D341Med (cell line): Measurements from ENCODE around the gene SULF2.
A peak's percentile ranks its signal among the peaks of the same experiment; 100 is the strongest.
"Not testable (repeated sequence)": the region's sequence is repeated elsewhere in the genome, so short reads cannot be mapped to it uniquely, and the experiment has no call there.

Source experiments
- DNase-seq: peaks from one replicate; pipeline ENCODE4 v3.0.0; 2012; ENCODE audit warnings: low spot score

The SULF2 gene

DNA sequence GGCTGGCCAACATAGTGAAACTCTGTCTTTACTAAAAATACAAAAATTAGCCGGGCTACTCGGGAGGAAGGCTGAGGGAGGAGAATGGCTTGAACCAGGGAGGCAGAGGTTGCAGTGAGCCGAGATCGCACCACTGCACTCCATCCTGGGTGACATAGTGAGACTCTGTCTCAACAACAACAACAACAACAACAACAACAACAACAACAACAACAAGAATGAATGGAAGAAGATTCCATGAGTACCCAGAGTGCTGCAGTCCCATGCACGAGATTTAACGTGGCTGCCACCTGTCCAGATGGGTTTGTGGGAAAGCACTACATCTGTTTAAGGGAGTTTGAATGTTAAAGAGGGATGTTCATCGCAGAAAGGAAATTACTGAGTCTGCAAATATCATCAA, 19.7 kb upstream of the SULF2 start:
- DNase-seq = not testable (repeated sequence)

DNA sequence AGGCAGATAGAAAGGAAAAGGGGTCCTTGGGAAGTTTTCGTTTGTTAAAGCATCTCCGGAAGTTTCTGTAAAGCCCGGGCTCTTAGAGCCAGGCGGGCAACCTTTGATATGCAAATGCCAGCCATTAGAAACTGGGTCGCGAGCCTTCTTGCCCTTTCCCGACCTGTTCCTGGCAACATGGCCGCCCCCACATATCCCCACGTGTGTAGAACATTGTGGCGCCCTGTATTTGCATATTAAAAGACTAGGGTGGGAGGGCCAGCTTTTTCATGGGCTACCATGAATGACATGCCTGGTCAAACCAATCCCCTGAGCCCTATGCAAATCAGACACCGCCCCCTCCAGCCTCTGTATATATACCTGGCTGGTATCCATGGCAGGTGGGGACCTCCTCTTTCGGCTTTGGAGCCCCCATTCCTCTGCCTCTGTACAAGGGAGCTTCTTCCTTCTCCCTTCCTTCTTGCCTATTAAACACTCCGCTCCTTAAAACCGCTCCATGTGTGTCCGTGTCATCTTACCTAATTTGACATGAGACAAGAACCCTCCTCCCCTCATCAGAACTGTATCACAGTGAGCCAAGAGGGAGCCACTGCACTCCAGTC, 19.0 kb upstream of the SULF2 start:
- not testable (repeated sequence) for DNase-seq

DNA sequence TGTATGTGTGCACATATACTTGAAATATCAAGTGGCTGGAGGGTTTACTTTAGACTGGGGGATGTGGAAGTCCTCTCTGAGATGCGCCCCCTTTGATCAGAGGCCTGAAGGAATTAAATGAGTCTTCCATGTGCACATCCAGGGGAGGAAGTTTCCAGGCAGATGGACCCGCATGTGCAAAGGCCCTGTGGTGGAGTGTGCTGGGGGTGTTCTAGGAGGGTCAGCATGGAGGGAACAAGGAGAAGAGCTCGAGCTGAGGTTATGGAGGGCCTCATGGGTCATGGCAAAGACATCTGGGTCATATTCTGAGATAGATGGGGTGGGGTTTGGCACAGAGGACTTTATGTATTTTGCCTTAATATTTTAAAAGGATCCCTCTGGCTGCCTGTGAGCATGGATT, 17.7 kb upstream of the SULF2 start:
- DNase-seq = no peak

DNA sequence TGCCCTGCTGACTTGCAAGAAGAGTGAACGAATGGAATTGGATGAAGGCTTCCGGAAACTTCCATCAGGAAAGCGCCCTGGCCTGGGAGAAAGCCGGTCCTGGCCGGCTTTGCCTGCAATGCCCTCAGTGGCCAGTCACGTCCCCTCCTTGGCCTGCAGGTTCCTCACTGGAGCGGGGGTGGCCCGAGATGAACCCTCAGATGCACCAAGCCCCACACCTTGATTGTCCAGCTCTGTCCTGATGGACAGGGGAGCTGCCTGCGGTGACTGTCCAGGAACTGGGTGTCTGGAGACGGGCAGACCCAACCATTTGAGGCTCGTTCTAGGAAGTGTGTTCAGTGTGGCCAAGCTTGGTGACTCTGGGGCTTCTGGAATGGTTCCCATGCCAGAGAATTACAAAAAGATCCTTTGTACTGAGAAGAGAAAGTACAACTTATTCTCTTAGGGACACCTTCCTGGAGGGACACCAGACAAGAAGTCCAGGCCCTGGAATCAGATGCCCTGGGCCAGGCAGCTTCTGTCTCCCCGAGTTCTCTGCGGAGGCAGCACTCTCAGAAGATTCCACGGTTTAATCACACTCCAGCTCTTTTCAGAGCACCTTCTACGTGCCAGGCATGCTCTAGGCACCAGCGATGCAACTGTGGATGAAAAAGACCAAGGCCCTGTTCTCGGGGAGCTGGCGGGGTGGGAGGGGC, 17.1 kb upstream of the SULF2 start:
- DNase-seq = no peak

DNA sequence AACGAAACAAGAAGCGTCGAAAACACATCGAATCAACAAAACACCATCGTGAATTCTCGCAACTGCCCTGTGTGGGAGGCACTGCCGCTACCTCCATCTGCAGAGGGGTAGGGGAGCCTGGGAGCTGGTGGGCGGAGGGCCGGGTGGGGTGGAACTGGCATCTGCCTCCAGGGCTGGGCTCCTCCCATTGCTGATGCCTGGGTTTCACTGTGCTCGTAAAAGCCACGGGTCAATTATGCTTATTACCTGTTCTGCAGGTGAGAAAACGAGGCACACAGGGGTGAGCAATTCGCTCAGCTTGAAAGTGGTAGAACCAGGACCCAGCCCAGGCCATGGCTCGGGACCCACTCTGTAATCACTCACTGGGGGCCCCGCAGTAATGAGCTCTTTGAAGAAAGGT, 16.5 kb upstream of the SULF2 start:
- no peak for DNase-seq

DNA sequence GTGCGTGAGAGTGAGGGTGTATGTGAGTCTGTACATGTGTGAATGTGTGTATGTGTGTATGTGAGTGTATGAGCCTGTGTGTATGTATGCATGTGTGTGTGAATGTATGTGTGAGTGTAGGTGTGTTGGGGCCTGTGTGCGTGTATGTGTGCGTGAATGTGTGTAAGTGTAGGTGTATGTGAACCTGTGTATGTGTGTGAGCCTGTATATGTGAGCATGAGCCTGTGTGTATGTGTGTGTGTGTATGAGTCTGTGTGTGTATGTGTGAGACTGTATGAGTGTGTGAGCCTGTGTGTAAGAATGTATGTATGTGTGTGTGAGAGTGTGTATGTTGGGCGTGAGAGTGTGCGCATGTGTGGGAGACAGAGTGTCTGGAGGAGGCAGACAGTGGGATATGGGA, 15.8 kb upstream of the SULF2 start:
- no peak for DNase-seq

DNA sequence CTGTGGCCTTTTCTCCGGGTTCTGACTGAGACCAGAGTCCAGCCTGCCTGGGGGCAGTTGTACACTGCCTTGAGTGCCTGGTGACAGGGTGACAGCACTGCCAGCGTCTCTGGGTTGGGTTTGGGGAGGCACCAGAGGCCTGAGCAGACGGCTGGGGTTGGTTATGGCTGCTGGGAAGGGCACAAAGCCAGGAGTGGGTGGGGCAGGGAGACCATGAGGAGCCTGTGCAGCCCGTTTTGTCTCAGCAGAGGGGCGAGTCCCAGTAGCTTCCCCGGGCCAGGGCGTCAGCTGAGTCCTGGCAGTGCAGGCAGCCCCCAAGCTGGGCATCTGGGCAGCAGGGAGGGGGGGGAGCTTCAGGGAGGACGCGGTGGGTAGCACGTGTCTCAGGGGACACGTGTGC, 15.3 kb upstream of the SULF2 start:
- DNase-seq = no peak

DNA sequence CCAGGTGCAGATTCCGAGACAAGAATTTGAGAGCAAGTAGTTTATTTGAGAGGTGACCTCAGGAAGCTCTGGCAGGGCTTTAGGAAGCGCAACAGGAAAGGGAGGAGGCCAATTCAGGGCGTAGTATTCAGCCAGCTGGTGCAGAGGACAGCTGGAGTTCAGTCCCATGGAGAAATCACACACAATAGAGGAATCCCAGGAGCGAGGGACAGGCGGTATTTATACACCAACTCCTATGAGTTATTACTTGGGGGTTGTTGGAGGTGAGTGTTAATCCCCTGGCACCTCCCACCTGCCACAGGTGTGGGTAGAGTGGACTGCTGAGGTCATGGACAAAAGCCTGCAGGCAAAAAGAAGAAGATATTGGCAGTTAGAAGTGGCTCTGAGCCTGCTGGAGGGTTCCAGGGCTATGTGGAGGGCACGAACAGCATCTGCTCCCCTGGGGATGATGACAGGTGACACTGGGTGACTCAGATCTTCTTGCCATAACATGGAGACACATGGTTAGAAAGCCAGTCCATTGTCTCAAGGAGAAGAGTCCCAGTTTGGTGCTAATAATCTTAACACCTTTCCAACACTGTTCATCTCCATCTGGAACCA, 13.9 kb upstream of the SULF2 start:
- DNase-seq = no peak

DNA sequence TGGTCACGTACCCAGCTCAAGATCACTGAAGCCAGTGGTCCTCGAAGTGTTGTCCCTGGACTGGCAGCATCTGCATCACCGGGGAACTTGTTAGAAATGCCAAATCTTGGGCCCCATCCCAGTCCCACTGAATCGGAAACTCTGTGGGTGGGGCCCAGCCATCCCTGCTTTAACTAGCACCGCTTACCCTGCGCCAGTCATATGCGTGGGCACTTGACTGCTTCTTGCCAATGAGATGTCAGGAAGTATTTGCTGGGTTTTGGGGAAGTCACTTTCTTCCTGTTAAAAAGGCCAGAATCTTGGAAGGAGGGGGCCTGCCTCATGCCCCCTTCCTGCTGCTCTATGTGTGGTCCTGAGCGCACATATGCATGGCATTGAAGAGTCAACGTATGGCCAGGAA, 11.7 kb upstream of the SULF2 start:
- no peak for DNase-seq

DNA sequence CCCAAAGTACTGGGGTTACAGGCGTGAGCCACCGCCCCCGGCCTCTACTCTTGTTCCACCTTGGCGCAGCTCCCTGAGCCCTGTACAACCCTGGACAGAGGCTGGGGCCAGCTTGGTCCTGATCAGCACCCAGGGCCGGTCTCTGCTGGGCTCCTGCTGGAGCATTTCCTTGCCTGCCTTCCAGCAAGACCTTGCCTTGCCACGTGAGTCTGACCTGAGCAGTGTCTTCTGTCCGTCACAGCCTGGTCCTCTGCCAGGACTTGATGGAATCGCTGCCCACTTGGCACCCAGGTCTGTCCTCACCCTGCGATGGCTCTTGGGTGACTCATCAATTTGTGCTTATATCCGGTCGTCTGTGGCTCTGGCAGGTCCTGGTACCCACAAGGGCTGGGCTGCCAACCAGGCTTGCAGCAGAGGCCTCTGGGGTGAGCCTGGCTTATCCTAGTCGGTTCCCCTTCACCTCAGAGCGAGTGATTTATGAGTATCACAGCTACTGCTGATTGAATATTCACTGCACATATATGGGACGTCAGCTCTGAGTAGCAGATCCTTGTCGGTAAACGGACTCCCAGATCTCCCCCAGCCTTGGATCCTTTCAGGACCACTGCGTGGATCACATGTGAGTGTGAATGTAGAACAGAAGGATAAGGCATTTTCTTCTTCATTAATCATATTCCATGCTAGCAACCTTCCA, 10.1 kb upstream of the SULF2 start:
- DNase-seq = no peak

DNA sequence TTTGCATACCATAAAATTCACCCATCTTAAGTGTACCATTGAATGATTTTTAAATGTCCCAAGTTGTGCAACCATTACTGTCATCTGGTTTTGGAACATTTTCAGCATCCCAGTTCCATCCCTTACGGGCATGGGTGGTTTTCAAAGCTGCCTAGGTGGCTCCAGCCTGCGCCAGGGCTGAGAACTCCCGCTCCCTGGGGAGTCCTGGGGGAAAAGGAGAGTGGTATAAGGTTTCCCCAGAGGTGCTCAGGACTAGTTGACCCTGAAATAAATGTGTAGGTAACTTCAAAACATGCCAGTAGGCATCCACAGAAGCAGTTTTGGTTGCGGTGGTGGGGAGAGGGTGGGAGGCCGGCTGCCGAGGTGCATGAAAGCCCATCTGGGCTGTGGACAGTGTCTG, 9.0 kb upstream of the SULF2 start:
- DNase-seq = not testable (repeated sequence)

DNA sequence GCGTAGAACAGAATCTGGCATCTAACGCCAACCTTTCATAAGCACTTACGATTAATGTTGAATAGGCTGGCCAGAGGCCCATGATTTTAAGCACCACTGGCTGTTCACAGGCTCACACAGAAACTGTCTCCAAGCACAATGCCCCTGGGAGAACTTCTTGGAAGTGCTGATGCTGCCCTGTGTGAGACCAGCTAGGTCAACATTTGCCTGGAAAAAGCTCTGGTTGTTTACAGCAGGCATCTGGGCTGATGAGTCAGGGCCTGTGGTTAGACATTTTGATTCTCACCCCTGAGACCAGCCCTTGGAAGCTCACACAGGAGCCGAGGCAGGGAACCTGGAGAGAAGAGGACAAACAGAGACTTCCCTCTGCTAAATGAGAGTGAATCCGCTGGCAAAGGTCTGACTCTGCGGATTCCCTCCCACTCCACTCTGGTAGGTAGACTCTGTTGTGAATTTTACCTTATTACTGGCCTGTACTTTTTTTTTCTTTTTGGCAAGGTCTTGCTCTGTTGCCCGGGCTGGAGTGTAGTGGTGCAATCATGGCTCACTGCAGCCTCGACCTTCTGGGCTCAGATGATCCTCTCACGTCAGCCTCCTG, 6.8 kb upstream of the SULF2 start:
- no peak for DNase-seq

DNA sequence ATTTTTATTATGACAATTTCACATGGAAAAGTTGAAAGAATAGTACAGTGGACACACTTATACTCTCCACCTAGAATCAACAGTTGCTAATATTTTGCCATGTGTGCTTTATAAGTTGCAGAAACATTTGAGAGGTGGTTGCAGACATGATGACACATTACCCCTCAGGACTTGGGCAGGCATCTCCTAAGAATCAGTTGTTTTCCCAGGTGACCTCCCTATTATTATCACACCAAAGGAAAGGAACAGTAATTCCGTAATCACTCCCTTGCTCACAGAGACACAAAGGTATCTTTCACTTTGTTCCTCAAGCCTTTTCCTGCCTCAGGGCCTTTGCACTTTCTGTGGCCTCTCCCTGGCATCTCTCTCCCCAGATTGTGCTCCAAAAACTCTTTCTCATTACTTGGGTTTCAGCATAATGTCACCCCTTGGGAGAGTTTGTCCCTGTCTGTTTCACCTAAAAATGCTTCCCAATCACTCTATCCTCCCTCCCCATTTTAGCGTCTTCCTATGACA, 5.9 kb upstream of the SULF2 start:
- DNase-seq = no peak

DNA sequence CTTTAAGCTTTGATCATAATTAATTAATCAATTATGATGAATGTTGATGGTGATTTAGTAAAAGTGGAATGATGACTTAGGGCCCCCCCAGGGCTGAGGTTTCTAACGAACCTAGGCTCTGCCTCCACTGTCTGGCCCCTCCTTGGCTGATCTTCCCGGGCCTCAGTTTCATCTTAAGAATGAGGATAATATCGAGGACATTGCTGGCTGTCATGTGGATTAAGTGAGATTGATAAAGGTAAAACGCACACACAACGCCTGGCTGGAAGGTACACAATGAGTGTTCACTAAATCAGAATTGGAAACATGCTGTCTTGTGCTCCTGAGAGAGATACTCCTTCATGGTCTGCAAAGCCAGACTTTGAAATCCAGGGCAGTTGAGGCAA, 5.3 kb upstream of the SULF2 start:
- DNase-seq = no peak

DNA sequence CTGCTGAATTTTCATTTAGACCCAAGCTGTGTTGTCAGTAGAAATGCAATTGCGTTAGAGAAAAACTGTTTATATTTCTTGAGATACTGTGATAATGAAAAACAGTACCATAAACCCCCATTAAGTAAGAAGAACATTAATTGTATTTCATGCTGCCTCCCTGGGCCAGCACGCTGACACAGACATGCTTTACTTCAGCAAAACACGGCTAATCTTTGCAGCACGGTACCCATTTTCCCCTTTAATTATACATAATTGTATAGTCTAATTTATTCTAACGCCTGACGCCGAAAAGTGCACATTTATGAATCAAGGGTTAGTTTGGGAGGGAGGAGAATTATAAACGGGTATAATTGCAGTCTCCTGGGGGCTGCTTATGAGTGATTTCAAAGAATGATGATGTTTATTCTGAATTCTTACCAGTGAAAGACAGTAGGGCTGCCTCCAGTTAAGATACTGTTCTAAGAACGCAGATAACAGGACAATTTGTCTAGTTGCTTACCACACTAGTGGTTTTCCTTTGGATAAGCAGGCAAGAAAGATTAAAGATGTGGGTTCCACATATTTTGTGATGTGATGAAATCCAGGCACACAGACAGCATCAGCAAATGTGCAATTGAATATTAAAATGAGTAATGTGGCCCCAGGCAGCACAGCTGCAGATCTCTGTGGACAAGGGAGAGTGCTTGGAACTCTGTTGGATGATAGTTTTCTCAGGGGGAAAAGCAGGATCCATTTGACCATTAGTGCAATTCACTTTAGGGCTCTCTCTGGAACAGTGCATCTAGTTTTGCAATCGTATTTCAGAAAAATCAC, 4.7 kb upstream of the SULF2 start:
- no peak for DNase-seq

DNA sequence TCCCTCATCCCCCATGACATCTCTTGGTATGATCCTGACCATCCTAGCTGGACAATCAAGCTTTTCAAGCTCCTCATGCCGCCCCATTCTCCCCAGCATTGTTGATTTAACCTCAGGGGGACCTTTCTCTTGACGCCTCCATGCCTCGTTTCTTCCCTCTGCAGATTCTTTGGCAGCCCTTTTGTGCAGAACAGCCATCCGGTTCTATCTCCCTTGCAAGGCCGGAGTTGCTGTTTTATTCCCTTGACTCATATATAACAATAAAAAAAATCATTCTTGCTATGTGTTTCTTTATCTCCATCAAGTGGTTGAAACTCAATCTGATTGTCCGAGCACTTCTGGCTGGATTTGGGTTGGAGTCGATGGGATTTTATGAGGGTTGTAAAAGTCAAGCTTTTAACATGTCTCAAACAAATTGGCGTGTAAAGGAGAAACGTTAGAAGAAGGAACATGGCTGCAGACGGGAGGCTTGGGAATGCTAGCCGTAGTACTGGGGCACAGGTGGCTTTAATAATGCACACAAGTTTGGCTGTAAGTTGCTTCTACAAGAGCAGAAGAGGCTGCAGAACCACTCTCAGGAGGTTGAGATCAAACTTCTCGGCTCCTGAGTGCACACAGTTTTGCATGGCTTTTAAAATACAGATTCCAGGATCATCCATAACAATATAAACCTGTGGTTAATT, 3.9 kb upstream of the SULF2 start:
- DNase-seq = no peak

DNA sequence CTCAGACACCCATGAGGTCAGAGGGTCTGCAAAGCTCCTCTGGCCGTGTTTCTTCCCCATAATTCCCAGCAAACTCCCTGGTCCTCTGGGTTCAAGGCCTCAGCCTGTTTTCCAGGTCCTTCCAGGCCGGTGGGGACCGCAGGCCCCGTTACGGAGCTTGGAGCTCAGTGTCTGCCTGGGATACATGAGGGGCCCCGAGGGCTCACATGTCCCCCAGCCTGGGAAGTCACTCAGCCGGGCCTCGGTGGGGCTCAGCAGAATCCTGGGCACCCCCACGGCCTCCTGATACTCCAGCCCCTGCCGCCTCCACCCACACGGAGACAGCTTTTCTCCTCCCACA, 3.4 kb upstream of the SULF2 start:
- DNase-seq = no peak

DNA sequence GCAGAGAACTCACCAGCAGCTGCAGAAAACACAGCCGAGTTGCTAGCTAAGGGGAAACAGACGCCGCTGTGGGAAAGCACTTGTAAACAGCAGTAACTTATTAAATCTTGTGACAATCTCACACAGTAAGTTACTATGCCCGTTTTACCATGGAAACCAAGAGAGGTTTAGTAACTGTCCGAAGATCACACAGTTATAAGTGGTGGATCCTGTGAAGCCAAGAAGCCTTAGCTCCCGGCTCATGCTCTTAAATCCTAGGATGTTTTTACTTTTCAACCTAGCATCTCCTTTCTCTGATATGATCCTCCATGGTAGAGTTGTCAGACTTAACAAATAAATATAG, 1.5 kb upstream of the SULF2 start:
- DNase-seq = no peak

DNA sequence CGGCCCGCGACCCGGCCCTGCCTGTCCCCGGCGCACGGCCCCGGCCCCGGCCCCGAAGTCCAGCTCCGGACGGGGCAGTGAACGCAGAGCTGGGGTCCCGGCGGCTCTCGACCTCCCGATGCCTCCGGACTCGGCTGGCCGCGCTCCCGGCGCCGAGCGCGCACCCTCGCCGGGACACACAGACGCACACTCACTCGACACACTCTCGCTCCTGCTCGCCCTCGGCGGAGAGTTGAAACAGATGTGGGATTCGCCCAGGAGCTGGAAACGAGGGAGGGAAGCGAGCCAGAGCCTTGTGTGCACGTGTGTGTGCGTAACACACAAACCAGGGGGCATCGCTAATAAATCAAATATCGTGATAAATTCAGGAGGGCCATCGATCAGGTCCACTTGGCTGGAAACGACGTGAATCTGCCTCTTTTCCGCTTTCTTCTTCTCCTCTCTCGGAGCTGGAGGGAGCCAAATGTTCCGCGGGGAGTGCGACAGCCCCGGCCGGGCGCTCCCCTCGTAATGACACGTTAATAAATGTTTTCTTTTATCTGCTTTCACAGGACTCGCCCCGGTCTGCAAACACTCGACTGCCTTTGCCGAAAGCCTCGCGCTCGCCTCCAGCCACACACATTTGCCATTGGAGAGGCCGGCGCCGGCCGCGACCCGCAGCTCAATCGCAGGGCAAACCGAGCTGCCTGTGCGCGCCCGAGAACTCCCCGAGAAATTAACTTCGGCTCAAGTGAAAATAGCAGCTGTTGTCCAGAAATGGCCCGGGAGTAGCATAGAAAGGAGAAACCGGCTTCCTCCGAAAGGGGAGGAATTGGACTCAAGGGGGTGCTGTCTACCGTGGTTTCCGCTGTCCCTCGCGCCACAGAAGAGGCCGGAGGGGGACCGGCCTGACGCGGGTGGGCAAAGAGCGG, 828 bp upstream of the SULF2 start:
- peak; percentile 59 for DNase-seq

DNA sequence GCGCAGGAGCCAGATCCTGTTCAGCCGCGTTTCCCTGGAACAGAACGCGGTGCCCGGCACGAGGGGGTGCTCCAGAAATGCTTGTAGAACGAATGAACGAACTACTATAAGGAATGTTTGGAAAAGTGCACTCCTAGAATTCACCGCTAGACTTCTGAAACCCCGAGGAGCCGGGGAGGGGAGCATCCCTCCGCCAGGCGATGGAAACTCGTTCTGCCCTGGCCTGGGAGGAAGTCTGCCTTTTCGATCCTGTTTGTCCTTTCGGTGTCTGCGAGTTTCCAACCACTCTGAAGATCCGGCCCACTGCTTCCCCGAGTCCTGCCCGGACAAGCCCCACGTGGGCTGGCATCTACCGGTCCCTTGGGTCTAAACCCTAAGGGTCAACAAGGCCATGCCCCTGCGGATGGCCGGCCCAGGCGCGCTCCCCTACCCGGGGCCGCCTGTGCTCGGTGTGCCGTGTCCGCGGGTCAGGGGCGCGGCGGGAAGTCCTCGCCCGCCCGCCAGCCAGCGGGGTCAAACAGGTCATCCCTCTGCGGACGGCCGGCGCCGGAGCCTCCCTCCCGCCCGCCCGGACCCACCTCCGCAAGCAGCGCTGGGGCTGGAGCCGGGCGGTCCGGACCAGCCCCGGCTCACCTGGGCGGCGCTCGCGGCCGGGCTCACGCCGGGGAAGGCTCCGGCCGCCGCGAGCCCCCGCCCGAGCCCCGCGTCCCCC, 526 bp downstream of the SULF2 start:
- peak; percentile 58 for DNase-seq
